B cell (primary cell): ENCODE measurements around the gene NUP93.

Experiments used
- EZH2 ChIP-seq: IDR thresholded peaks from 2 replicates; pipeline ENCODE4 v1.6.1; 2012; ENCODE audit warnings: borderline replicate concordance, low read depth, mild to moderate bottlenecking, moderate library complexity, low read length; ENCODE audit not compliant: insufficient read depth, poor library complexity, severe bottlenecking
- TF ChIP-seq, protein P1 (sequence below): fragments of 200-600 bp; IDR thresholded peaks from one replicate; pipeline ENCODE4 v1.8.0; 2022; ENCODE audit warnings: antibody characterized with exemption, mild to moderate bottlenecking

- TF ChIP-seq, protein P1, sequence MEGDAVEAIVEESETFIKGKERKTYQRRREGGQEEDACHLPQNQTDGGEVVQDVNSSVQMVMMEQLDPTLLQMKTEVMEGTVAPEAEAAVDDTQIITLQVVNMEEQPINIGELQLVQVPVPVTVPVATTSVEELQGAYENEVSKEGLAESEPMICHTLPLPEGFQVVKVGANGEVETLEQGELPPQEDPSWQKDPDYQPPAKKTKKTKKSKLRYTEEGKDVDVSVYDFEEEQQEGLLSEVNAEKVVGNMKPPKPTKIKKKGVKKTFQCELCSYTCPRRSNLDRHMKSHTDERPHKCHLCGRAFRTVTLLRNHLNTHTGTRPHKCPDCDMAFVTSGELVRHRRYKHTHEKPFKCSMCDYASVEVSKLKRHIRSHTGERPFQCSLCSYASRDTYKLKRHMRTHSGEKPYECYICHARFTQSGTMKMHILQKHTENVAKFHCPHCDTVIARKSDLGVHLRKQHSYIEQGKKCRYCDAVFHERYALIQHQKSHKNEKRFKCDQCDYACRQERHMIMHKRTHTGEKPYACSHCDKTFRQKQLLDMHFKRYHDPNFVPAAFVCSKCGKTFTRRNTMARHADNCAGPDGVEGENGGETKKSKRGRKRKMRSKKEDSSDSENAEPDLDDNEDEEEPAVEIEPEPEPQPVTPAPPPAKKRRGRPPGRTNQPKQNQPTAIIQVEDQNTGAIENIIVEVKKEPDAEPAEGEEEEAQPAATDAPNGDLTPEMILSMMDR: no peak
- TF ChIP-seq EZH2: no peak
Observed at GRCh38 chr16:56880685-56881084, 150.8 kb downstream of the NUP93 start.
